ENCODE measurements around the gene IFITM5. TPM values are rescaled to one million over a fixed set of nuclear protein-coding genes. Genes with fewer than 3 reads are reported as not detected.
"Not testable (repeated sequence)": the region's sequence is repeated elsewhere in the genome, so short reads cannot be mapped to it uniquely, and the experiment has no call there.

IFITM5 gene
- total RNA-seq = not detected in 2 replicates

DNA sequence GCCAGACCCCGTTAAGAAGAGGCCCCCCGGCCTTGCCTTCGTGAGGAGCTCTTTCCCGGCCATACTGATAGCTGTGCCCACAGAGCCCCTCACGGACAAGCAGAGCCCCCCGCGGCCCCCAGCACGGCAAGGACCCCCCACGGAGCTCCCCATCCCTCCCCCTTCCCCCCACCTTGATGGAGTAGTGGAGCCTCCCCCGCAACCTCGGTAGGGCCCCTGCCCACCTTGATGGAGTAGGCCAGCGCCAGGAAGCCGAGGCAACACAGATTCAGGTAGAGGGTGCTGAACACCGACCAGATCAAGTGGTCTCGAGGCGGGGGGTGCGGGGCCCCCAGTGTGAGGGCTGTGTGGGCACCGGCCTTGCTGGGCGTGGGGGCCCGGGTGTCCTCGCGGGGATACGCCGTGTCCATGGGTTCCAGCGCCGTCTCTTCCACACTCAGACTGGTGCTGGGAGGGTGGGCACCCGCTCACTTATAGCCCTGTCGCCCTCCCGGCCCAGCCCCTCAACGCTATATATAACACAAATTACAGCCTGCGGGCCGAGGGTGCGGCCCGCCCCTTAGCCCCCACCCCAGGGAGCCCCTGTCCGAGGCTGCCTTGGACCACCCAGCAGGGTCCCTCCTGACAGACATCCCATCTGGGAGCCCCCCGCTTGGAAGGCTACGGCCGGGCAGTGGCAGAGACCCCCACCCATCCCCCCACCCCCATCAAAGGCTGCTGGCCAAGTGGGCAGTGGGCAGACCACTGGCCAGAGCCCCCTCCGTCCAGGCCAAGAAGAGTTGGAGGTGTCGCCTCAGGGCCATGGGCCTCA lies at the start of gene IFITM5:
IFITM5 (minus strand) TSS at position 446 of the 811 bp plus-strand sequence; CDS start at position 410, 36 bp downstream.
- no peak for DNase-seq (ENCODE audit: low read depth in 2 of 2)

DNA sequence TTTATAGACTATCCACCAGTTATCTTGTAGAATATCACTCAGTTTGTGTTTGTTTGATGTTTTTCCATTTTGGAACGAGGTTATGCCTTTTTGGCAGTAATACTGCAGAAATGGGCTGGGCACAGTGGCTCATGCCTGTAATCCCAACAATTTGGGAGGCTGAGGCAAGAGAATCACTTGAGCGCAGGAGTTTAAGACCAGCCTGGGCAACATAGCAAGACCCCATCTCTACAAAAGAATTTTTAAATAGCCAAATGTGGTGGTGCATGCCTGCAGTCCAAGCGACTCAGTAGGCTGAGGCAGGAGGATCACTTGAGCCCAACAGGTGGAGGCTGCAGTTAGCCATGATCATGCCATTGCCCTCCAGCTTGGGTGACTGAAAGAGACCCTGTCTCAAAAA lies 47.2 kb upstream of the IFITM5 start:
- DNase-seq (ENCODE audit: low read depth in 2 of 2) = no peak

DNA sequence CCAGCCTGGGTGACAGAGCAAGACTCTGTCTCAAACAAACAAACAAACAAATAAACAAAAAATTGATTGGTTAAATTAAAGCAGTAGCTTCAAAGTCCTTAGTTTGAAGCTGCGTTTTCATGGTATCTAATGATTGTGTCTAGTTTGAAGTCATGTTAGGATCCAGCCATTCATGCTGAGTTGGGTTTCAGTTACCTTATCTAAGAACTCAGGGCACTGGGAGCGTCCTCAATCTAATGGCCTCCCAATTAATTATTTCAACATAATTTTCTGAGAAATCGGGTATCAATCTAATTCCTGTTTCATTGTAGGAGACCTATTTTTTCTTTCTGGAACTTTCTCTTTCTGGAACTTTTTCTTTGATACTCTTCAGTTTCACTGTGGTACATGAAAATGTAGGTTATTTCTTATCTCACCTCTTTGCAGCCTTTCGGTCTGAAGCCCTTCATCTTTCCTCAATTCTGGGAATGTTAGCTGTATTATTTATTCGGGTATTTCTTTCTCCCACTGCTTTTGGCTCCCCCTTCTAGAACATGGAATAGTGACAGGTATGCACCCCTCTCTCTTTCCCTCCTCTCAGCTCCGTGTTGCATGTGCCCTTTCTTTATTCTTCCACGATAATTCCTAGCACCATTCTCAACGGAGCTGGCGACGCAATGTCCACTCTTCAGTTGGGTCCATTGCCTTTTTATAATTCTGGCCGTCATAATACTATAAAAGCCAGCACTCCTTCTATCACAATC lies 45.7 kb upstream of the IFITM5 start:
- no peak for DNase-seq (ENCODE audit: low read depth in 2 of 2)

DNA sequence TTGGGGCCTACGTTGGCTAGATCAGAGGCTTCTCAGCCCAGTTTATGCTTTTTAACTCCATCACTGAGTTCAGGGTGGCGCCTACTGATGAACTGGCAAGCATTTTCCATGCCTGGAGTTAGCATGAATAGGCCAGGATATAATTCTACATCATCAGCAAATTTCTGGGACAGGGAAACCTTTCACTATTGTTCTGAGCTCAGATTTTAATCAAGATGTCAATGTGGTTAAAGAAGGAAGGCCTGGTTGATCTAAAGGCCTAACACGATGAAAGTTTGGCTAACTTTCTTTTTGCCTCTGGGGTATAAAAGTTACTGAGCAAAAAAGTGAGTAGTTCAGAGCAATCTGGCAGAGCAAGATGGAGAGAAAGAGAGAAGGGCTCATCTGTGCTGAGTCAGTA lies 43.0 kb upstream of the IFITM5 start:
- peak in 1 of 2 donors; percentile 21 for DNase-seq (ENCODE audit: low read depth in 2 of 2)

DNA sequence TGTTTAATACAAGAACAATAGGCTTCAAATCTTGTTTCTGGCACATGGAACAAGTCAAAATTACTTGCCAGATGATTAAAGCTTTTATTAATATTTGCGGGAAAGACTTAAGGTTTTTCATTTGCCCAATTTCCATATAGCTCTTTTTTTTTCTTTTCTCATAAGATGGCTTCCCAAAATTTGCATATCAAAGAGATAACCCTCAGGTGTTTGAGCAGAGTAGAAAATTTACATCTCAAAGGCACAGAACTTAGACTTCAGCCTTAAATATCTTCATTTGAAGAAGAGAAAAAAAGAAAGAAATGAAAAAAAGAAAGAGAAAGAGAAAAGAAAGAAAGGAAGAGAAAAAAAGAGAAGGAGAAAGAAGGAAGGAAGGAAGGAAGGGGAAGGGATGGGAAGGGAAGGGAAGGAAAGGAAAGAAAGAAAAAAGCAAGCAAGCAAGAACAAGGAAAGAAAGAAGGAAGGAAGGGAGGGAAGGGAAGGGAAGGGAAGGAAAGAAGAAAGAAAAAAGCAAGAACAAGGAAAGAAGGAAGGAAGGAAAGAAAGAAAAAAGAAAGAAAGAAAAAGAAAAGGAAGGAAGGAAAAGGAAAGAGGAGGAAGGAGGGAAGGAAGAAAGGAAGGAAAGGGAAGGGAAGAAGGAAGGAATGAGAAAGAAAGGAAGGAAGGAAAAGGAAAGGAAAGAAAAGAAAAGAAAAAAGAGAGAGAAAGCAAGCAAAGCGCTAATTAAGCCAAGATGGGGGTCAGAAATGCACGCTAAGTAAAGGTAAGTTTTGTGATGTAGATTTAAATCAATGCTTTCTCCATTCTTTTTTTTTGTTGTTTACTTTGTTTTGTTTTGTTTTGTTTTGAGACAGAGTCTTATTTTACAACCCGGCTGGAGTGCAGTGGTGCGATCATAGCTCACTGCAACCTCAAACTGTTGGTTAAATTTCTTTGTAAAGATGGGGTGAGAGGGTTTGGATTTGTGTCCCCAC lies 41.5 kb upstream of the IFITM5 start:
- no peak for DNase-seq (ENCODE audit: low read depth in 2 of 2)

DNA sequence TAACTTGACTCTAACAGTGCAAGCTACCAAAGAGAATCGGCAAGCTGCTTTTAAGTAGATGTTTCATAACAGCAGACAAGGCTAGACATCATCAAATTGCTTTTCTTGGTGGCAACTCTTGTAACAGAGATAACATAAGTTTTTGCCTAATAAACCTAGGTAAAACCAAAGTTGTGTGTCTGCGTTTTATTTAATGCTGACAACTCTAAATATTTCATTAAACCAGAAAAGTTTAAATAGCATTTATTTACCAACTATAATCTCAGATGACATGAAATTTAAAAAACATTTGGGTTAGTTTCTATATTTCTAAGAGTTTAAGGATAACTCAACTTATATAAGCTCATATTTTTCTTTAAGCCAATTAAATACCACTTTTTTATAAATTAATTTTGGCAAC lies 40.6 kb upstream of the IFITM5 start:
- no peak for DNase-seq (ENCODE audit: low read depth in 2 of 2)

DNA sequence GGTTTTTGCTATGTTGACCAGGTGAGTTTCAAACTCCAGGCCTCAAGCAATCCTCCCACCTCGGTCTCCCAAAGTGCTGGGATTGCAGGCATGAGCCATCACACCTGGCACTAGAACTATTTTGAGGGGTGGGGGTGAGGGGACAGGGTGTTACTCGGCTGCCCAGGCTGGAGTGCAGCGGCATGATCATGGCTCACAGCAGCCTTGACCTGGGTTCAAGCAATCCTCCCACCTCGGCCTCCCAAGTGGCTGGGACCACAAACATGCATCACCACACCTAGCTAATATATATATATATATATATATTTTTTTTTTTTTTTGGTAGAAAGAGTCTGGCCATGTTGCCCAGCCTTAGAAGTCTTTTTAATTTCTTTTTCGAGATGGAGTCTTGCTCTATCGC lies 38.4 kb upstream of the IFITM5 start:
- no peak for DNase-seq (ENCODE audit: low read depth in 2 of 2)

DNA sequence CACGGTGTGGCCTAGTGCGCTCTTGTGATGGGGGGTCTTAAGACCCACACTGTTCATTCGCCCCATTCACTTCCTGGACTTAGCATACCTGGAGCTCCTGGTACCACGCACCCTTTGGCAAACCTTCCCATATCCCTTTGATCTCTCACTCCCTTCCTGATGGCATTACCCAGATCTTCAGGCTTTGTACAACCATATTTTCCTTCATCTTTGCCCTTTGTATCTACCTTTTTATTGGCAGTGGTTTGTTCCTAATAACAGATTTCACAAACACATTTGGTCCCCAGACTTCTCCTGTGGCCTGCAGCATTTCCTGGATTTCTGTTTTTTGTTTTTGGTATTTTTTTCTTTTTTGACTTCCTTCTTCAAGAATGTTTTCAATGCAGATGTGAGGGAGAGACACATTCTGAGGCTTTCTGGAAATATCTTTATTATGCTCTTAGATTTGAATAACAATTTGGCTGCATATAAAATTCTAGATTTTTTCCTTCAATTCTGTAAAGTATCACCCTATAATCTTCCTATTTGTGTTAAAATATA lies 37.4 kb upstream of the IFITM5 start:
- DNase-seq (ENCODE audit: low read depth in 2 of 2) = no peak

DNA sequence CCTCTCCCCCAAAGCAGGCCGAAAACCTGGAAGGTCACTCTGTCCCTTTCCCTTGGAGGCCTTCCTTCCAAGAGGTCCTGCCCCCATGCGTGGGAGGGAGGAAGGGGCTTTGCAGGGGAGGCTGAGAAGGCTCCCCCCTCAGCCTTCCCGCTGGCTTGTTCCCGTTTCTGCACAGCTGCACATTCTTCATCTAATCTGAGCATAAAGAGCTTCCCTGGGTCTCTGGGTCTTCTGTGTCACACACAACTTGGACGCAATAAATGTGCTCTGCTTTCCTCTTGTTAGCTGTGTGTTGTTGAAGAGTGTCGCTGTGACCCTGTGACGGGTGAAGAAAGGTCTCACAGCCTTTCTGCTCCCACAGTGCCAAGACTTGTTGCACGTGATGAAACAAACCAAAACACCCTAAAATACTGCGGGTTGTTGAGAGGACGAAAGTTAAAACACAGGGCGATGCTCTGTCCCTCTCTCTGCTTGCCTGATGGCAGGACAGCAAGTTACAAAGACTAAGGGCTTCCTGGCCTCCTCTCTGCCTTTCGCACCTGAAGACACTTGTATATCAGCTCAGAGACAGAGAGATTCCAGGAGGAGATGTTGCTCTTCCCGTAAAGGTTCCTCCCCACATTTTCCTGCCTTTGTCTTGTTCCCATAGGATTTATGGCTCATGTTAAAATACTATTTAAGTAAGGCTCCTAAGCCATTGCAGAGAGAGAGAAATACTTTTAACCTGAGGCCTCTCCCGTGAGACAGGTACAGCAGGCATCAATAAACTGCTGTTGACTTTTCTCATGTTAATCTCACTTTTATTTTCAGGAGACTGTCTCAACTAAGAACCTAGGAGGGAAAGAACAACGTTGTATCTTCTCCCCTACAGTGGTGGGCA lies 36.7 kb upstream of the IFITM5 start:
- peak in 1 of 2 donors; percentile 25 for DNase-seq (ENCODE audit: low read depth in 2 of 2)

DNA sequence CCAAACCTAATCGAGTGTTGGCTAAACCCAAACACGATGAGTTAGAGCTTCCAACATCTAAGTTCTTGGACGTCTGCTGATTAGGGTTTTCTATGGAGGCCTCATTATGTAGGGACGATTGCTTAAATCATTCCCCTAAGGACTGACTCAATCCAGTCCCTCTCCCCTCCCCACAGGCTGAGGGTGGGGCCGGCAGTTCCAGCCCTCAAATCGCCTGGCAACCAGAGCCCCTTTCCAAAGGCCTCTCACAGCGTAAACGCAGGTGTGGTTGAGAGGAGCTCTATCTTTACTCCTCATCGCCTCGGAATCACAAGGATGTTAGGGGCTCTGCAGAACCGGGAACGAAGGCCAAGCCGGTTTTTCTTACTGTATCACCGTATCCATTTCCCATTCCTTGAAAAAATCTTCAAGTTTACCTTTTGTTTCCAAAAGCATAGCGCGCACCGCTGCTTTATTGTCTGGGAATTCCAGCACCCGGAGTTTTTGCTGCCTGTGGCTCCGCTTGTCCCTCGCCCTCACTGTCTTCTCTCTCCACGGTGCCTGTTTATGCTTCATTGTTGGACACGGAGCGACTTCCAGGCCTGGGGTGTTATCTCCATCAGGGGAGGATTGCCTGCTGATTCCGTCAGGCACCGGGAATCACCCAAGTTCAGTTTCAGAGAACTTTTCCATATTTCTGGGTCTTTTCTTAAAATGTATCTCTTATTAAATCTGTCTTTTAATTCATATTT lies 35.1 kb upstream of the IFITM5 start:
- DNase-seq (ENCODE audit: low read depth in 2 of 2) = no peak

DNA sequence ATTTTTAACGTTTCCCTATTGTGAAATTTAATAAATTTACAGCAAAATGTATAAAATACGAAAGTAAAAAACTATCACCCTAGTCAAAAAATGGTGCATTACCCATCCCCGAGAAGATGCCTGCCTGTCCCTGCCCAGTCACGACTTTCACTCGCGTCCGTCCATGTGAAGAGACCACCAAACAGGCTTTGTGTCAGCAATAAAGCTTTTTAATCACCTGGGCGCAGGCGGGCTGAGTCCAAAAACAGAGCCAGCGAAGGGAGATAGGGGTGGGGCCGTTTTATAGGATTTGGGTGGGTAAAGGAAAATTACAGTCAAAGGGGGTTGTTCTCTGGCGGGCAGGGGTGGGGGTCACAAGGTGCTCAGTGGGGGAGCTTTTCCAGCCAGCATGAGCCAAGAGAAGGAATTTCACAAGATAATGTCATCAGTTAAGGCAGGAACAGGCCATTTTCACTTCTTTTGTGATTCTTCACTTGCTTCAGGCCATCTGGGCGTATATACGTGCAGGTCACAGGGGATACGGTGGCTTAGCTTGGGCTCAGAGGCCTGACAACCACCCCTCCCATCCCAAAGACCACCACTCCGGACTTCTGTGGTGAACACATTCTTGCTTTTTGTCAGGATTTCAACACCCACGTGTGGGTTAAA lies 34.4 kb upstream of the IFITM5 start:
- not testable (repeated sequence) for DNase-seq (ENCODE audit: low read depth in 2 of 2)

DNA sequence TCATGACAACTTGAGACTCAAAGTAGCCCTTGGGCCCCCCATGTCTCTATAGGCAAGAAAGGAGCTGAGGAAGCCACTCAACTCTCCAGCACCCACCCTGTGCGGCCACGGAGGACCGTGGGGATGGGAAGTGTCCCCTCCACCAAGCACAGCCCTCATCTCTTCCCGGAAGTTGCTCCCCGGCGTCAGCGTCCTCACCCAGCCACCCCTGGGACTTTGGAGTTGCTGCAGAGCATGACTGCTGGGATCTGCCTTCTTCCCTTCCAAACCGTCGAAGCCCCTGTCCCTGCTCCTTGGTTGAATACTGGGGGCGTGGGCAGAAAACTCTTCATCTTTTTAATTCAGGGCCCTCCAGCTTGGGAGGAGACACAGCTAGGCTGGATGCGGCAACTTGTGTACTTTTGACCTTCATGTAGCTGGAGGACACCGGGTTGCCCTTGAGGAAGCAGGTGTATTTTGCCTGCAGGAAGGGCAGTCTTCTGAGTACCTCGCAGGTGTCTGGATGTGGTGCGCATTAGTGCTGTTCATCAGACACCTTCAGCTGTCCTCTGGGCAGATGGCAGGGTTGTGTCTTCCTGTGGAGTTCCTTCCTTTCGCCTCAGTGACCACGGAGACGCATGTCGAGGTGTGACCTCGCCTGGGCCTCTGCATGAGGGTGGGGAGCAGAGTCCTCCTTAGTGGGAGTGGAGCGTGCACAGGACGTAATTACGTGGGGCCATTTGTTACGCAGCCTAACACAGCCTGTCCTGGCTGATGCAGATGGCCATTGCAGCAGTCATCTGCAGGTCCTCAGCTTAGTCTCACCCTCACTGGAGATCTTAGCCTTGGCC lies 33.5 kb upstream of the IFITM5 start:
- no peak for DNase-seq (ENCODE audit: low read depth in 2 of 2)

DNA sequence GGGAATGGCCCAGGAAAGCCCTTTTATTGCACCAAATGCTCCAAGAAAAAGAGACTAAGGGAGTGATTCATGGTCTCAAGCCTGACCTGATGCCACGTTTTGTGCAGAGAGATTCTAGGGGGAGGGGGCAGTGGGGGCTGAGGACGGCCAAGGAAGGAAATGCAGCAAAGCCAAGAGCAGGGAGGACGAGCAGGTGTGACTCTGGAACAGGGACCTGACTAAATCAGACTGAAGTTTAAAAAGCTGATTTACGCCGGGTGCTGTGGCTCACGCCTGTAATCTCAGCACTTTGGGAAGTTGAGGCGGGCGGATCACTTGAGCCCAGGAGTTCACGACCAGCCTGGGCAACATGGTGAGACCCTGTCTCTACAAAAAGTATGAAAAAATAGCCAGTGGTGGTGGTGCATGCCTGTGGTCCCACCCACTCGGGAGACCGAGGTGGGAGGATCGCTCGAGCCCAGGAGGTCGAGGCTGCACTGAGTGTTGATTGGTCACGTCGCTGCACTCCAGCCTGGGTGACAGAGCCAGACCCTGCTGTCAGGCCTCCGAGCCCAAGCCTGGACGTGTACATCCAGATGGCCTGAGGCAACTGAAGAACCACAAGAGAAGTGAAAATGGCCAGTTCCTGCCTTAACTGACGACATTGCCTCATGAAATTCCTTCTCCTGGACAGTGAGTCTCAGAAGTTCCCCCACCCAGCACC lies 32.2 kb upstream of the IFITM5 start:
- DNase-seq (ENCODE audit: low read depth in 2 of 2) = no peak

DNA sequence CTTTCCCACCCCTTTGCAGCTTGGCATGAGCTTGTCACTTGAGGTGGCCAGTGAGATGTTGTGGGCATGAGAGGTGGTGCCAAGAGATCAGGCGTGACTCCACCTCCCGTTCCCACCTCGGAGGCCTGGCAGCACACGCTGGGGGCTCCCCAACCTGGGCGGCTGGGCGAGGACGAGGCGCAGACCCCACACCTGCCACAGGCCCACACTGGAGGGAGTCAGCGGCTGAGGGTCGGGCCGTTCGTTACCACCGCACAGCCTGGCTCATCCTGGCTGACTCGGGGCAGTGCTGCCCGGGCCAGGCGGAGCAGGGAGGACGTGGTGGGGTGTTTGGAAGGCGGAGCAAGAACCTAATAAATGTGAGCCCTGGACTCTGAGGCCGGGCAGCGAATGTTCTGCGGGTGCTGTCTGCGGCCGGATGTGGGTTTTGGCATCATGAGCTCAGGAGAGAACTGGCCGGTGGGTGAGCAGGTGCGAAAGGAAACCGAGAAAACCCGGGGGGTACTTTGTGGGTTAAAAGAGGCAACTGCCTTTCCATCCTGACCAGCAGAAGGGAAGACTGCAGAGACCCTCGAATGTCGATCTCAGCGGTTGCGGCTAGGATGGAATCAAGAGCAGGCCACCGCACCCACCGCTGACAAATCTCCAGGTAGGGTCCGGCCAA lies 31.5 kb upstream of the IFITM5 start:
- no peak for DNase-seq (ENCODE audit: low read depth in 2 of 2)

DNA sequence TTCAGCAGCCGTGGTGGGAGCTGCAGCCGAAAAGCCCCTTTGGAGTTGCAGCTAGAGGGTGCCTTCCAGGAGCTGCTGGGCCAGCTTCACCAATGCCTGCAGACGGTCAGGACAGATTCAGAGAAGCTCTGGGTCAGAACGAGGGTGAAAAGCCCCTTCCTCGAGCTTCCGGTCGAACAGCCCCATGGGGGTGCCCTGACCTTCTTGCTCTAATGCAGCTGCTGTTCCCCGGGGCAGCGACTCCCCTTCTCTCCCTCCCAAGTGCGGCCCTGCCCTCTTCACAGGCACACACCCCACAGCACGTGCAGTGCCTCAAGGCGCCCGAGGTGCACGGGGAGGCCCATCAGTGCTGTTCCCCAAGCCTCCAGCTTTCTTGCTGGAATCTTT lies 31.0 kb upstream of the IFITM5 start:
- DNase-seq (ENCODE audit: low read depth in 2 of 2) = no peak

DNA sequence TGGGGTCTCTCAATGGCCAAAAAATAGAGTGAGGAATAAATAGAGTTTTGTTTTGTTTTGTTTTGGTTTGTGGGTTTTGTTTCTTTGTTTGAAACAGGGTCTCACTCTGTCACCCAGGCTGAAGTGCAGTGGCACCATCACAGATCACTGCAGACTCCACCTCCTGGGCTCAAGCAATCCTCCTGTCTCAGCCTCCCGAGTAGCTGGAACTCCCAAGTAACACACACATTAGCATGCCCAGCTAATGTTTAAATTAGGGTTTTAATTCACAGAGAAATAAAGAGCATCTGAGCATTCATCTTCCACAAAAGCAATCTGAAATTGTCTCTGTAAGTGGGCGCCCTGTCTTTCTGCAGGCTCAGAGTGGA lies 30.5 kb upstream of the IFITM5 start:
- no peak for DNase-seq (ENCODE audit: low read depth in 2 of 2)

DNA sequence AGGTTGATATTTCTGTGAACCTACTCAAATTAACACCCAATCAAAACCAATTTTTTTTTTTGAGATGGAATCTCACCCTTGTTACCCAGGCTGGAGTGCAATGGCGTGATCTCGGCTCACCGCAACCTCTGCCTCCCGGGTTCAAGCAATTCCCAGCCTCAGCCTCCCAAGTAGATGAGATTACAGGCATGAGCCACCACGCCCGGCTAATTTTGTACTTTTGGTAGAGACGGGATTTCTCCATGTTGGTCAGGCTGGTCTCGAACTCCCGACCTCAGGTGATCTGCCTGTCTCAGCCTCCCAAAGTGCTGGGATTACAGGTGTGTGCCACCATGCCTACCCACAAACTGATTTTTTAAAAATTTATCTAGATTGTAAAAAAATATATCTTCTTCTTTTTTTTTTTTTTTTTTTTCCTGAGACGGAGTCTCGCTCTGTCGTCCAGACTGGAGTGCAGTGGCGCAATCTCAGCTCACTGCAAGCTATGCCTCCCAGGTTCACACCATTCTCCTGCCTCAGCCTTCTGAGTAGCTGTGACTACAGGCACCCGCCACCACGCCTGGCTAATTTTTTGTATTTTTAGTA lies 29.3 kb upstream of the IFITM5 start:
- not testable (repeated sequence) for DNase-seq (ENCODE audit: low read depth in 2 of 2)

All from dermis microvascular lymphatic vessel endothelial cell (primary cell).